ENCODE data around the gene MAN1B1. TPM values are rescaled to one million over a fixed set of nuclear protein-coding genes. Genes with fewer than 3 reads are reported as not detected.
A peak's percentile ranks its signal among the peaks of the same experiment; 100 is the strongest.

MAN1B1 gene
- total and polyA plus RNA-seq, 5 donors from 2014 or later: 42.1 to 71.3 (median 46.8) TPM

DNA sequence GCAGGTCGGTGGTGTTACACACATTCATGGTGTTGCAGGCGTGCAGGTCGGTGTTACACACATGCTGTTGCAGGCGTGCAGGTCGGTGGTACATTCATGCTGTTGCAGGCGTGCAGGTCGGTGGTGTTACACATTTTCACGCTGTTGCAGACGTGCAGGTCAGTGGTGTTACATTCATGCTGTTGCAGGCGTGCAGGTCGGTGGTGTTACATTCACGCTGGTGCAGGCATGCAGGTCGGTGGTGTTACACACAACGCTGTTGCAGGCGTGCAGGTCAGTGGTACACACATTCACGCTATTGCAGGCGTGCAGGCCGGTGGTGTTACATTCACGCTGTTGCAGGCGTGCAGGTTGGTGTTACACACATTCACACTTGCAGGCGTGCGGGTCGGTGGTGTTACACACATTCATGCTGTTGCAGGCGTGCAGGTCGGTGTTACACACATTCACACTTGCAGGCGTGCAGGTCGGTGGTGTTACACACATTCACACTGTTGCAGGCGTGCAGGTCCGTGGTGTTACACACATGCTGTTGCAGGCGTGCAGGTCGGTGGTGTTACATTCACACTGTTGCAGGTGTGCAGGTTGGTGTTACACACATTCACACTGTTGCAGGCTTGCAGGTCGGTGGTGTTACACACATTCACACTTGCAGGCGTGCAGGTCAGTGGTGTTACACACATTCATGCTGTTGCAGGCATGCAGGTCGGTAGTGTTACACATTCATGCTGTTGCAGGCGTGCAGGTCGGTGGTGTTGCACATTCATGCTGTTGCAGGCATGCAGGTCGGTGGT lies 16.6 kb downstream of the MAN1B1 start:
- peaks cover 0 to 6% (median 3%) of the 10 kb centered on the region in 4 donors for H3K4me1 Mint-ChIP-seq

DNA sequence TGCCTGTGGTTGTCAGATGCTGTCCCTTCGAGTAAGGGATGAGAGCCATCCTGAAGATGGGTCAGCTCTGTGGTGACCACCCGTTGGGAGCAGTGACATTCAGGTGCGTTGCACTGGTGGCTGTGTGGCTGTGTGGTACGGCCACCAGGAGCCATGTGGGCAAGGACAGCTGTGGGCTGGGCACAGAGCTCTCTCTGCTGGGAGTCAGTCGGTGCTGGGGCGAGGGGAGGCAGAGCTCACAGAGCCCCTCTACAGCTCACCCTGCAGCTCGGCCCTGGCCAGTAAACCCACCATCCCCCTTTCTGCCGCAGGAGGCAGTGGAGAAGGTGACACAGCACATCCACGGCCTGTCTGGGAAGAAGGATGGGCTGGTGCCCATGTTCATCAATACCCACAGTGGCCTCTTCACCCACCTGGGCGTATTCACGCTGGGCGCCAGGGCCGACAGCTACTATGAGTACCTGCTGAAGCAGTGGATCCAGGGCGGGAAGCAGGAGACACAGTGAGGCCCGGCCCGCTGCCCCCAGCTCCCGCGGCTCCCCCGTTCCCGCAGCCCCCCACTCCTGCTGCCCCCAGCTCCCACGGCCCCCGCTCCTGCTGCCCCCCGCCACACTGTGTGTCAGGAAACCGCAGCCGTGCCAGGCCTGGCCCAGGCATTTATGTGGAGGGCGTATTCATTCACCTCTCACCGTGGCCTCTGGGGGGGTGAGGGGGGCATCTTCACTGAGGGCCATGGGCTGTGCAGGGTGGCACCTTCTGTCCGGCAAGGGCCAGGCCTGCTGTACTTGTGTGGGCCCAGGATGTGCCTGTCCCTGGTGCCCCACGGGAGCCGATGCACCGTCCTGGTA lies 19.3 kb downstream of the MAN1B1 start:
- H3K36me3 ChIP-seq (ENCODE audit: control insufficient read depth, insufficient read depth, low read length): peaks cover 62% of the 10 kb centered on the region
- no peaks in the 10 kb centered on the region for H3K9me3 Mint-ChIP-seq
- H3K36me3 Mint-ChIP-seq: peaks cover 9% of the 10 kb centered on the region
- no peaks in the 10 kb centered on the region for H3K27me3 Mint-ChIP-seq
- no peak overlapping the region for H3K27ac ChIP-seq (ENCODE audit: insufficient read depth, low read length, poor library complexity, severe bottlenecking)
- no peak overlapping the region for H3K4me3 Mint-ChIP-seq
- H3K27me3 ChIP-seq (ENCODE audit: control insufficient read depth, insufficient read depth, low read length): no peaks in the 10 kb centered on the region
- ATAC-seq (ENCODE audit: low read depth in 2 of 2) (no peak), DNase-seq (no peak)
- peaks cover 0 to 3% (median 0%) of the 10 kb centered on the region in 4 donors for H3K4me1 Mint-ChIP-seq
- H3K4me1 ChIP-seq (ENCODE audit: control insufficient read depth, insufficient read depth, low read length, poor library complexity, severe bottlenecking): no peaks in the 10 kb centered on the region
- no peak overlapping the region for H3K4me3 ChIP-seq (ENCODE audit: low read depth, low read length)
- no peak overlapping the region for H3K27ac Mint-ChIP-seq
- no peaks in the 10 kb centered on the region for H3K9me3 ChIP-seq (ENCODE audit: control insufficient read depth in 2 of 2, low read length in 2 of 2)

More for the DNA sequence above, 16.6 kb downstream of the MAN1B1 start:
- H3K27ac ChIP-seq (ENCODE audit: insufficient read depth, low read length, poor library complexity, severe bottlenecking): no peak overlapping the region
- H3K36me3 Mint-ChIP-seq: peaks cover 15% of the 10 kb centered on the region
- H3K36me3 ChIP-seq (ENCODE audit: control insufficient read depth, insufficient read depth, low read length): peaks cover 82% of the 10 kb centered on the region
- no peak overlapping the region for H3K4me3 Mint-ChIP-seq
- H3K9me3 ChIP-seq (ENCODE audit: control insufficient read depth in 2 of 2, low read length in 2 of 2): no peaks in the 10 kb centered on the region
- DNase-seq (no peak), ATAC-seq (ENCODE audit: low read depth in 2 of 2) (no peak)
- H3K27me3 Mint-ChIP-seq: no peaks in the 10 kb centered on the region
- H3K27ac Mint-ChIP-seq: no peak overlapping the region
- H3K4me3 ChIP-seq (ENCODE audit: low read depth, low read length): no peak overlapping the region
- H3K4me1 ChIP-seq (ENCODE audit: control insufficient read depth, insufficient read depth, low read length, poor library complexity, severe bottlenecking): no peaks in the 10 kb centered on the region
- no peaks in the 10 kb centered on the region for H3K27me3 ChIP-seq (ENCODE audit: control insufficient read depth, insufficient read depth, low read length)
- peaks cover 0 to 1% (median 0%) of the 10 kb centered on the region in 7 donors for H3K9me3 Mint-ChIP-seq

DNA sequence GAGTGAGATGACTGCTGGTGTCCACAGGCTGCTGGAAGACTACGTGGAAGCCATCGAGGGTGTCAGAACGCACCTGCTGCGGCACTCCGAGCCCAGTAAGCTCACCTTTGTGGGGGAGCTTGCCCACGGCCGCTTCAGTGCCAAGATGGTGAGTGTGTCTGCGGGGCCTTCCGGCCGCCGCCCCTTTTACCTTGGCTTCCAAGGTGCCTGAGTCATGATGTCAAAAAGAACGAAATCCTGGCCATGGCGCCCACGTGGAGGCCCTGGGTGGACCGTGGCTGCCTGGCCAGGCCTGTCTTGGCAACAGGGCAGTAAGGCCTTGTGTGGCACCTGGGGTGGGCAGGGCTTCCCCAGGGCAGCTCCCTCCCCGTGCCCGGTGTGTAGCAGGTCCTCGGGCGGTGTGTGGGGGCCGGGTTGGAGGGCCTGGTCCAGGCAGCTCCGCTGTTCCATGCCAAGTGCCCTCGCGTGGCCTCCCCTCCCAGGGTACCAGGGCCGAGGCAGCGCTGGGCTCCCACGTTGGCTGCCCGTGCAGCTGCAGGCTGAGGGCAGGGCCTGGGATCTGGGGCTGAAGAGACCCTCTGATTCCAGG lies 20.0 kb downstream of the MAN1B1 start:
- Mint-ChIP-seq H3K27me3 (no peaks in the 10 kb centered on the region), H3K4me1 (peaks cover 0 to 3% (median 0%) of the 10 kb centered on the region in 4 donors), H3K4me3 (no peak overlapping the region), H3K36me3 (peaks cover 9% of the 10 kb centered on the region), H3K27ac (no peak overlapping the region), H3K9me3 (no peaks in the 10 kb centered on the region)
- peaks cover 55% of the 10 kb centered on the region for H3K36me3 ChIP-seq (ENCODE audit: control insufficient read depth, insufficient read depth, low read length)
- no peaks in the 10 kb centered on the region for H3K9me3 ChIP-seq (ENCODE audit: control insufficient read depth in 2 of 2, low read length in 2 of 2)
- ATAC-seq (ENCODE audit: low read depth in 2 of 2) (no peak), DNase-seq (no peak)
- no peak overlapping the region for H3K27ac ChIP-seq (ENCODE audit: insufficient read depth, low read length, poor library complexity, severe bottlenecking)
- H3K4me3 ChIP-seq (ENCODE audit: low read depth, low read length): no peak overlapping the region
- H3K27me3 ChIP-seq (ENCODE audit: control insufficient read depth, insufficient read depth, low read length): no peaks in the 10 kb centered on the region
- no peaks in the 10 kb centered on the region for H3K4me1 ChIP-seq (ENCODE audit: control insufficient read depth, insufficient read depth, low read length, poor library complexity, severe bottlenecking)

DNA sequence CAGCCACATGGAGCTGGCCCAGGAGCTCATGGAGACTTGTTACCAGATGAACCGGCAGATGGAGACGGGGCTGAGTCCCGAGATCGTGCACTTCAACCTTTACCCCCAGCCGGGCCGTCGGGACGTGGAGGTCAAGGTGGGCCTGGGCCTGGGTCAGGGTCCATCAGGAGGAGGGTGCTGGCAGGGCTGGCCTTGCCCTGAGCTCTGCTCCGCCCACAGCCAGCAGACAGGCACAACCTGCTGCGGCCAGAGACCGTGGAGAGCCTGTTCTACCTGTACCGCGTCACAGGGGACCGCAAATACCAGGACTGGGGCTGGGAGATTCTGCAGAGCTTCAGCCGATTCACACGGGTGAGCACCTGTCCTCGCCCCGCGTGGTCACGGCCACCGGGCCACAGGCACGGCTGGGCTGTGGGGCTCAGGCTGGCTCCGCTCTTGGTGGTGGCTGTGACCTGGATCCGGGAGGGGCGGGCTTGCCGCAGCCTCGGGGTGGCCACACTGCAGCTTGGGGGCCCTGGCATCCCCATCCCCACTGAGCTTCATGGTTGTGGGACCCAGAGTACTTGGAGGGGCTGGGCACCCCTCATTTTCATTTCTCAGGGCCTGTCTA lies 20.6 kb downstream of the MAN1B1 start:
- peaks cover 9% of the 10 kb centered on the region for H3K36me3 Mint-ChIP-seq
- H3K27ac ChIP-seq (ENCODE audit: insufficient read depth, low read length, poor library complexity, severe bottlenecking): no peak overlapping the region

DNA sequence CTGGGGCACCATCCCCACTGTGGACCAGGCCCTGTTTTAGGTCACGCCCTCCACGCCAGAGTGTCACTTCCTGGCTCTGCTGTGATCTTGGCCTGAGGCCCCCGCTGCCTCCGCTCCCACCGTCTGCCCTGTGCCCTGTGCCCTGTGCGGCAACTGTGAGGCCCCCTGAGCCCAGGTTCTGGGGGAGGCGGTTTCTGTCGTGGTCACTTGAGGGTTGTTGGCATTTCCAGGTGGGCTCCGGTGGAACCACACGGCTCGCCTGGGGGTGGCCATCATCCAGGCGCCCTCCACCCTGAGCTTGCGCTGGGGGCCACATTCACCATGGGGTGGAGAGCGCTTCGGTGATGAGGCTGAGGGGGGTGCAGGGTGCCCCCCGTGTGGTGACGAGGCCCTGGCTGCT lies 21.2 kb downstream of the MAN1B1 start:
- Histone ChIP-seq H3K36me3 (ENCODE audit: control insufficient read depth, insufficient read depth, low read length) (peaks cover 43% of the 10 kb centered on the region), H3K27me3 (ENCODE audit: control insufficient read depth, insufficient read depth, low read length) (no peaks in the 10 kb centered on the region), H3K27ac (ENCODE audit: insufficient read depth, low read length, poor library complexity, severe bottlenecking) (no peak overlapping the region), H3K4me3 (ENCODE audit: low read depth, low read length) (no peak overlapping the region), H3K9me3 (ENCODE audit: control insufficient read depth in 2 of 2, low read length in 2 of 2) (no peaks in the 10 kb centered on the region), H3K4me1 (ENCODE audit: control insufficient read depth, insufficient read depth, low read length, poor library complexity, severe bottlenecking) (no peaks in the 10 kb centered on the region)
- peaks cover 9% of the 10 kb centered on the region for H3K36me3 Mint-ChIP-seq
- no peak overlapping the region for H3K4me3 Mint-ChIP-seq
- peaks cover 0 to 5% (median 0%) of the 10 kb centered on the region in 4 donors for H3K4me1 Mint-ChIP-seq
- no peak overlapping the region for H3K27ac Mint-ChIP-seq
- no peak for ATAC-seq (ENCODE audit: low read depth in 2 of 2)
- DNase-seq: no peak
- no peaks in the 10 kb centered on the region for H3K9me3 Mint-ChIP-seq
- no peaks in the 10 kb centered on the region for H3K27me3 Mint-ChIP-seq

More for the DNA sequence above, 20.6 kb downstream of the MAN1B1 start:
- DNase-seq (no peak), ATAC-seq (ENCODE audit: low read depth in 2 of 2) (no peak)
- no peaks in the 10 kb centered on the region for H3K27me3 ChIP-seq (ENCODE audit: control insufficient read depth, insufficient read depth, low read length)
- no peak overlapping the region for H3K27ac Mint-ChIP-seq
- peaks cover 0 to 3% (median 0%) of the 10 kb centered on the region in 4 donors for H3K4me1 Mint-ChIP-seq
- H3K9me3 Mint-ChIP-seq: no peaks in the 10 kb centered on the region
- H3K4me3 Mint-ChIP-seq: no peak overlapping the region
- peaks cover 49% of the 10 kb centered on the region for H3K36me3 ChIP-seq (ENCODE audit: control insufficient read depth, insufficient read depth, low read length)
- H3K4me1 ChIP-seq (ENCODE audit: control insufficient read depth, insufficient read depth, low read length, poor library complexity, severe bottlenecking): no peaks in the 10 kb centered on the region
- no peak overlapping the region for H3K4me3 ChIP-seq (ENCODE audit: low read depth, low read length)
- no peaks in the 10 kb centered on the region for H3K27me3 Mint-ChIP-seq
- H3K9me3 ChIP-seq (ENCODE audit: control insufficient read depth in 2 of 2, low read length in 2 of 2): no peaks in the 10 kb centered on the region

DNA sequence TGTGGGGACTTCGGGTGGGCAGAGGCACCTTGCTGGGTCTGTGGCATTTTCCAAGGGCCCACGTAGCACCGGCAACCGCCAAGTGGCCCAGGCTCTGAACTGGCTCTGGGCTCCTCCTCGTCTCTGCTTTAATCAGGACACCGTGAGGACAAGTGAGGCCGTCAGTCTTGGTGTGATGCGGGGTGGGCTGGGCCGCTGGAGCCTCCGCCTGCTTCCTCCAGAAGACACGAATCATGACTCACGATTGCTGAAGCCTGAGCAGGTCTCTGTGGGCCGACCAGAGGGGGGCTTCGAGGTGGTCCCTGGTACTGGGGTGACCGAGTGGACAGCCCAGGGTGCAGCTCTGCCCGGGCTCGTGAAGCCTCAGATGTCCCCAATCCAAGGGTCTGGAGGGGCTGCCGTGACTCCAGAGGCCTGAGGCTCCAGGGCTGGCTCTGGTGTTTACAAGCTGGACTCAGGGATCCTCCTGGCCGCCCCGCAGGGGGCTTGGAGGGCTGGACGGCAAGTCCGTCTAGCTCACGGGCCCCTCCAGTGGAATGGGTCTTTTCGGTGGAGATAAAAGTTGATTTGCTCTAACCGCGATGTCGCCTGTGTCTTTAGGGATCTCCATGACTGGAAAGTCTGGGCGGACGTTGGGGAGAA lies 21.9 kb downstream of the MAN1B1 start:
- Histone ChIP-seq H3K4me1 (ENCODE audit: control insufficient read depth, insufficient read depth, low read length, poor library complexity, severe bottlenecking) (peaks cover 7% of the 10 kb centered on the region), H3K27ac (ENCODE audit: insufficient read depth, low read length, poor library complexity, severe bottlenecking) (no peak overlapping the region), H3K4me3 (ENCODE audit: low read depth, low read length) (no peak overlapping the region), H3K27me3 (ENCODE audit: control insufficient read depth, insufficient read depth, low read length) (no peaks in the 10 kb centered on the region), H3K9me3 (ENCODE audit: control insufficient read depth in 2 of 2, low read length in 2 of 2) (no peaks in the 10 kb centered on the region), H3K36me3 (ENCODE audit: control insufficient read depth, insufficient read depth, low read length) (peaks cover 35% of the 10 kb centered on the region)
- peak overlapping the region in 2 of 4 donors; percentile 13 to 27 for H3K4me3 Mint-ChIP-seq
- H3K27ac Mint-ChIP-seq: no peak overlapping the region
- H3K4me1 Mint-ChIP-seq: peaks cover 0 to 10% (median 0%) of the 10 kb centered on the region in 4 donors
- DNase-seq: no peak
- peaks cover 9% of the 10 kb centered on the region for H3K36me3 Mint-ChIP-seq
- no peaks in the 10 kb centered on the region for H3K9me3 Mint-ChIP-seq
- ATAC-seq (ENCODE audit: low read depth in 2 of 2): no peak
- H3K27me3 Mint-ChIP-seq: no peaks in the 10 kb centered on the region
